ENCODE measurements around the gene STK39. TPM values are rescaled to one million over a fixed set of nuclear protein-coding genes. Genes with fewer than 3 reads are reported as not detected.

Gene STK39
- total RNA-seq, 4 donors from 2014 or later = 13.8 to 28.2 (median 18.3) TPM

DNA sequence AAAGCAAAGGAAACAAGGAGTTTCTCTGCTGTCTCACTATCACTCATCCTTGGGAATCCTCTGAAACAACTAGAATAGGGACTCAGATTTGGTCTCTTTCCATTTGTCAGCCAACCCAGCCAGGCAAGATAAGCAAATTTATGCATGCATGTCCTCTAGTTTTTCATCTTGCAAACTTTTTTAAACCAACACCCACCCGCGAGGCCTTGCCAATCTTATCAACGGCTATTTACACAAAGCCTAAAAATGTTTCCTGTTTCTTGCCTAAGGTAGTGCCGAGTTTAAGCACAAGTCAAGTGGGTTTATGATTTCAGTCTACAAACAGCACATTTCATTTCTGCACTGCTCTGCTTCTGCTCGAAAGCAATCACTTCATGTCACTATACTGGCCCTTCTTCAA is 240.9 kb downstream of the STK39 start:
- WGBS = 74% methylated on average over 5 of the region's 5 CpGs
- no peak for DNase-seq (ENCODE audit: low spot score in 2 of 2)
- H3K4me3 ChIP-seq = no peak overlapping the region
- no peaks in the 10 kb centered on the region for H3K9me3 ChIP-seq
- no peaks in the 10 kb centered on the region for H3K4me1 ChIP-seq
- peaks cover 4% of the 10 kb centered on the region for H3K36me3 ChIP-seq
- TF ChIP-seq CTCF (IDR thresholded peaks at IDR 0.05) (no peak), POLR2A (IDR thresholded peaks at IDR 0.05) (no peak), EP300 (IDR thresholded peaks at IDR 0.05) (no peak), POLR2AphosphoS5 (IDR thresholded peaks at IDR 0.05) (no peak)
- no peak overlapping the region for H3K27ac ChIP-seq
- H3K27me3 ChIP-seq = no peaks in the 10 kb centered on the region

- Histone ChIP-seq H3K9me3 (no peaks in the 10 kb centered on the region), H3K4me1 (no peaks in the 10 kb centered on the region), H3K27ac (no peak overlapping the region), H3K36me3 (peaks cover 4% of the 10 kb centered on the region), H3K4me3 (no peak overlapping the region), H3K27me3 (no peaks in the 10 kb centered on the region)
- WGBS = 95% methylated on average over 3 of the region's 3 CpGs
- no peak for DNase-seq (ENCODE audit: low spot score in 2 of 2)
- no peak for TF ChIP-seq POLR2A (IDR thresholded peaks at IDR 0.05)
- no peak for TF ChIP-seq CTCF (IDR thresholded peaks at IDR 0.05)
- TF ChIP-seq POLR2AphosphoS5 (IDR thresholded peaks at IDR 0.05) = no peak
- TF ChIP-seq EP300 (IDR thresholded peaks at IDR 0.05) = no peak
Observed at GRCh38 chr2:168005586-168005985, 241.8 kb downstream of the STK39 start.

- no peak overlapping the region for H3K4me3 ChIP-seq
- no peaks in the 10 kb centered on the region for H3K4me1 ChIP-seq
- TF ChIP-seq CTCF (IDR thresholded peaks at IDR 0.05) = no peak
- no peak for TF ChIP-seq EP300 (IDR thresholded peaks at IDR 0.05)
- TF ChIP-seq POLR2A (IDR thresholded peaks at IDR 0.05) = no peak
- no peak for TF ChIP-seq POLR2AphosphoS5 (IDR thresholded peaks at IDR 0.05)
- H3K36me3 ChIP-seq = peaks cover 4% of the 10 kb centered on the region
- no peaks in the 10 kb centered on the region for H3K9me3 ChIP-seq
- H3K27ac ChIP-seq = no peak overlapping the region
- 94% methylated on average over 3 of the region's 3 CpGs for WGBS
- no peak for DNase-seq (ENCODE audit: low spot score in 2 of 2)
- no peaks in the 10 kb centered on the region for H3K27me3 ChIP-seq
Observed at GRCh38 chr2:168003876-168004275, 243.5 kb downstream of the STK39 start.

GRCh38 chr2:168002021-168002553 is 245.3 kb downstream of the STK39 start:
- H3K4me3 ChIP-seq = no peak overlapping the region
- TF ChIP-seq POLR2AphosphoS5 (IDR thresholded peaks at IDR 0.05) (no peak), POLR2A (IDR thresholded peaks at IDR 0.05) (no peak), CTCF (IDR thresholded peaks at IDR 0.05) (no peak), EP300 (IDR thresholded peaks at IDR 0.05) (no peak)
- H3K9me3 ChIP-seq = no peaks in the 10 kb centered on the region
- H3K27me3 ChIP-seq = no peaks in the 10 kb centered on the region
- no peak overlapping the region for H3K27ac ChIP-seq
- H3K36me3 ChIP-seq = peaks cover 4% of the 10 kb centered on the region
- 44% methylated on average over 2 of the region's 2 CpGs for WGBS
- no peak for DNase-seq (ENCODE audit: low spot score in 2 of 2)
- no peaks in the 10 kb centered on the region for H3K4me1 ChIP-seq

GRCh38 chr2:167992278-167992677 is 255.1 kb downstream of the STK39 start:
- no peak for TF ChIP-seq EP300 (IDR thresholded peaks at IDR 0.05)
- no peak for TF ChIP-seq POLR2AphosphoS5 (IDR thresholded peaks at IDR 0.05)
- no peak for TF ChIP-seq CTCF (IDR thresholded peaks at IDR 0.05)
- TF ChIP-seq POLR2A (IDR thresholded peaks at IDR 0.05) = no peak
- no peaks in the 10 kb centered on the region for H3K27me3 ChIP-seq
- no peak for DNase-seq (ENCODE audit: low spot score in 2 of 2)
- H3K36me3 ChIP-seq = peaks cover 5% of the 10 kb centered on the region
- H3K9me3 ChIP-seq = no peaks in the 10 kb centered on the region
- 87% methylated on average over 1 of the region's 1 CpG for WGBS
- H3K4me1 ChIP-seq = no peaks in the 10 kb centered on the region
- H3K27ac ChIP-seq = no peak overlapping the region
- H3K4me3 ChIP-seq = no peak overlapping the region
